IMR-90 (cell line): ENCODE measurements around the gene NUP98. TPM values are rescaled to one million over a fixed set of nuclear protein-coding genes. Genes with fewer than 3 reads are reported as not detected.

Experiments
- ATAC-seq: fragments of 200-7000 bp; cut with Tn5 transposase; 2 replicates; pipeline ENCODE4 v1.9.1; 2020; ENCODE audit warnings: low read depth, mild to moderate bottlenecking, moderate library complexity
- BruUV-seq: library from RNA; stranded (reverse); fragments of 400-500 nt; replicated peaks from 2 replicates; lab custom pipeline; 2021; lab: Mats Ljungman, UMichigan
- CTCF ChIA-PET: fragments of 300-600 bp; formaldehyde crosslinking; extraction: SDS; loops from one replicate; lab custom pipeline; 2021; ENCODE audit warnings: antibody characterized with exemption; lab: Yijun Ruan, JAX
- POLR2A ChIA-PET: fragments of 300-600 bp; sonication (Branson Sonifier 250); formaldehyde crosslinking; loops from one replicate; lab custom pipeline; 2022; ENCODE audit warnings: antibody characterized with exemption; ENCODE audit not compliant: unreplicated experiment; lab: Charles Lee
- DNase-seq: peaks from one replicate; pipeline ENCODE4 v3.0.0; 2013
- H2AFZ ChIP-seq: replicated peaks from 2 replicates; pipeline ENCODE3; 2013; ENCODE audit warnings: low read length, mild to moderate bottlenecking; ENCODE audit not compliant: poor library complexity
- H2AK5ac ChIP-seq: 2 replicates; pipeline ENCODE4 v1.6.1; 2013; ENCODE audit warnings: low read depth, low read length, inconsistent platforms
- H2AK9ac ChIP-seq: replicated peaks from 2 replicates; pipeline ENCODE3; 2013; ENCODE audit warnings: mild to moderate bottlenecking, low read depth, low read length, moderate library complexity; ENCODE audit not compliant: poor library complexity
- H2BK120ac ChIP-seq: 2 replicates; pipeline ENCODE4 v1.6.1; 2013; ENCODE audit warnings: low read depth, low read length, inconsistent platforms
- H2BK15ac ChIP-seq: 3 replicates; pipeline ENCODE4 v1.6.1; 2013; ENCODE audit warnings: low read depth, low read length, inconsistent platforms
- H2BK20ac ChIP-seq: 2 replicates; pipeline ENCODE4 v1.6.1; 2013; ENCODE audit warnings: low read depth, mild to moderate bottlenecking, inconsistent platforms, low read length, moderate library complexity
- H2BK5ac ChIP-seq: 2 replicates; pipeline ENCODE4 v1.6.1; 2013; ENCODE audit warnings: mild to moderate bottlenecking, low read depth, low read length, inconsistent platforms; ENCODE audit not compliant: poor library complexity, severe bottlenecking
- H3K14ac ChIP-seq: replicated peaks from 2 replicates; pipeline ENCODE4 v1.6.1; 2013; ENCODE audit warnings: low read depth, low read length, inconsistent platforms
- H3K18ac ChIP-seq: 2 replicates; pipeline ENCODE4 v1.6.1; 2013; ENCODE audit warnings: low read depth, low read length, control low read depth
- H3K23ac ChIP-seq: 2 replicates; pipeline ENCODE4 v1.6.1; 2013; ENCODE audit warnings: low read depth, low read length, inconsistent platforms
- H3K27ac ChIP-seq: 2 replicates; pipeline ENCODE4 v1.5.1; 2013; ENCODE audit warnings: mild to moderate bottlenecking, control low read depth, low read length; ENCODE audit not compliant: insufficient read depth
- H3K27me3 ChIP-seq: 2 replicates; pipeline ENCODE4 v1.6.1; 2013; ENCODE audit warnings: low read length; ENCODE audit not compliant: control insufficient read depth, insufficient read depth
- H3K36me3 ChIP-seq: 2 replicates; pipeline ENCODE4 v1.6.1; 2013; ENCODE audit warnings: low read length, mixed read lengths; ENCODE audit not compliant: control insufficient read depth, insufficient read depth
- H3K4ac ChIP-seq: 2 replicates; pipeline ENCODE4 v1.6.1; 2013; ENCODE audit warnings: low read depth, low read length, inconsistent platforms
- H3K4me1 ChIP-seq: 2 replicates; pipeline ENCODE4 v1.6.1; 2013; ENCODE audit warnings: low read length, mixed read lengths; ENCODE audit not compliant: control insufficient read depth, insufficient read depth
- H3K4me2 ChIP-seq: 2 replicates; pipeline ENCODE4 v1.6.1; 2013; ENCODE audit warnings: low read depth, mild to moderate bottlenecking, control low read depth, low read length, moderate library complexity
- H3K4me3 ChIP-seq: 2 replicates; pipeline ENCODE4 v1.5.1; 2013; ENCODE audit warnings: low read depth, mild to moderate bottlenecking, control low read depth, low read length, moderate library complexity; ENCODE audit not compliant: insufficient read depth
- H3K56ac ChIP-seq: 2 replicates; pipeline ENCODE4 v1.6.1; 2013; ENCODE audit warnings: low read length, inconsistent platforms; ENCODE audit not compliant: insufficient read depth; ENCODE audit errors: extremely low read depth
- H3K79me1 ChIP-seq, 2 experiments: 2 replicates each; pipeline ENCODE4 v1.6.1; 2013; ENCODE audit warnings: low read length in 2 of 2, inconsistent platforms in 1 of 2, low read depth in 1 of 2
- H3K9ac ChIP-seq: 2 replicates; pipeline ENCODE4 v1.6.1; 2013; ENCODE audit warnings: low read depth, low read length, control low read depth
- H3K9me1 ChIP-seq: 2 replicates; pipeline ENCODE4 v1.6.1; 2013; ENCODE audit warnings: low read length, inconsistent platforms; ENCODE audit not compliant: insufficient read depth
- H3K9me3 ChIP-seq: 2 replicates; pipeline ENCODE4 v1.6.1; 2013; ENCODE audit warnings: low read length; ENCODE audit not compliant: control insufficient read depth, insufficient read depth
- H4K20me1 ChIP-seq: 2 replicates; pipeline ENCODE4 v1.6.1; 2013; ENCODE audit warnings: low read length, inconsistent platforms; ENCODE audit not compliant: insufficient read depth
- H4K5ac ChIP-seq: 2 replicates; pipeline ENCODE4 v1.6.1; 2013; ENCODE audit warnings: mild to moderate bottlenecking, low read depth, low read length, control low read depth
- H4K8ac ChIP-seq, 2 experiments: 2 replicates each; pipeline ENCODE4 v1.6.1; 2013; ENCODE audit warnings: low read depth in 2 of 2, low read length in 2 of 2, control low read depth in 1 of 2, inconsistent platforms in 1 of 2
- H4K91ac ChIP-seq: 2 replicates; pipeline ENCODE4 v1.6.1; 2013; ENCODE audit warnings: low read depth, low read length, inconsistent platforms; ENCODE audit not compliant: insufficient read depth
- BHLHE40 ChIP-seq: fragments of 150-350 bp; IDR thresholded peaks from 2 replicates; pipeline ENCODE4 v1.6.1; 2016; ENCODE audit warnings: mild to moderate bottlenecking, low read depth, low read length
- CEBPB ChIP-seq: IDR thresholded peaks from 2 replicates; pipeline ENCODE4 v1.6.1; 2012; ENCODE audit warnings: low read depth, low read length, improper control_type of control experiment
- CHD1 ChIP-seq: IDR thresholded peaks from 2 replicates; pipeline ENCODE4 v1.6.1; 2012; ENCODE audit warnings: low read depth, low read length, improper control_type of control experiment
- CTCF ChIP-seq: conservative IDR thresholded peaks from 2 replicates; pipeline ENCODE4 v1.5.1; 2012; ENCODE audit warnings: mild to moderate bottlenecking, low read depth, low read length, improper control_type of control experiment
- ELK1 ChIP-seq: fragments of 150-350 bp; IDR thresholded peaks from 2 replicates; pipeline ENCODE4 v1.6.1; 2016; ENCODE audit warnings: low read depth, mild to moderate bottlenecking, low read length, moderate library complexity, borderline replicate concordance
- FOS ChIP-seq: fragments of 150-350 bp; IDR thresholded peaks from 2 replicates; pipeline ENCODE4 v1.6.1; 2016; ENCODE audit warnings: low read depth, low read length
- MAFK ChIP-seq: IDR thresholded peaks from 2 replicates; pipeline ENCODE4 v1.6.1; 2012; ENCODE audit warnings: low read depth, low read length, improper control_type of control experiment
- MAZ ChIP-seq: IDR thresholded peaks from 2 replicates; pipeline ENCODE4 v1.6.1; 2012; ENCODE audit warnings: low read depth, mild to moderate bottlenecking, low read length, improper control_type of control experiment, moderate library complexity, borderline replicate concordance
- MXI1 ChIP-seq: IDR thresholded peaks from 2 replicates; pipeline ENCODE4 v1.6.1; 2012; ENCODE audit warnings: low read depth, mild to moderate bottlenecking, low read length, moderate library complexity, borderline replicate concordance
- NFE2L2 ChIP-seq: fragments of 150-350 bp; IDR thresholded peaks from 2 replicates; pipeline ENCODE4 v1.6.1; 2016; ENCODE audit warnings: low read depth, mild to moderate bottlenecking, low read length
- POLR2A ChIP-seq: IDR thresholded peaks from 2 replicates; pipeline ENCODE4 v1.6.1; 2012; ENCODE audit warnings: mild to moderate bottlenecking, low read depth, low read length
- RAD21 ChIP-seq: IDR thresholded peaks from 2 replicates; pipeline ENCODE4 v1.6.1; 2012; ENCODE audit warnings: low read length, improper control_type of control experiment
- RCOR1 ChIP-seq: IDR thresholded peaks from 2 replicates; pipeline ENCODE4 v1.6.1; 2012; ENCODE audit warnings: mild to moderate bottlenecking, low read length, improper control_type of control experiment; ENCODE audit not compliant: insufficient replicate concordance
- RFX5 ChIP-seq: IDR thresholded peaks from 2 replicates; pipeline ENCODE4 v1.8.0; 2012; ENCODE audit warnings: low read depth, mild to moderate bottlenecking, low read length, moderate library complexity
- SMC3 ChIP-seq: fragments of 150-350 bp; IDR thresholded peaks from 2 replicates; pipeline ENCODE4 v1.6.1; 2016; ENCODE audit warnings: low read depth, mild to moderate bottlenecking, antibody characterized with exemption, low read length, moderate library complexity
- USF2 ChIP-seq: fragments of 150-350 bp; IDR thresholded peaks from 2 replicates; pipeline ENCODE4 v1.6.1; 2017; ENCODE audit warnings: mild to moderate bottlenecking, antibody characterized with exemption, low read length, low read depth
- WGBS, 2 experiments: methylation state at CpG; one replicate each; pipeline versions ENCODE4 v1.1.5 to v1.1.7; 2013; ENCODE audit warnings: missing lambda C conversion rate in 2 of 2; ENCODE audit not compliant: insufficient read length in 1 of 2; ENCODE audit errors: extremely low coverage in 2 of 2; 5-methylcytosine and 5-hydroxymethylcytosine counted together
- dilution Hi-C: fragments of 300-500 bp; cut with HindIII; formaldehyde crosslinking; loops from one replicate; pipeline ENCODE4 v1.14.3; 2018; ENCODE audit warnings: low sequenced_read_pairs; ENCODE audit not compliant: unreplicated experiment
- in situ Hi-C: fragments of 300-500 bp; cut with MboI; formaldehyde crosslinking; loops from 3 replicates; pipeline ENCODE4 v1.14.3; 2019; ENCODE audit warnings: low sequenced_read_pairs, inconsistent platforms, mixed read lengths
- intact Hi-C: fragments of 100-400 bp; cut with micrococcal nuclease; formaldehyde crosslinking; loops from 2 replicates; pipeline ENCODE4 v1.10.0; 2022
- polyA plus RNA-seq, 3 experiments: library from polyadenylated mRNA; depleted of rRNA; stranded (reverse); fragments of >200 nt; gene quantifications; 2 replicates each; pipeline ENCODE4 v1.2.3, GENCODE V29; 2012; ENCODE audit warnings: low replicate concordance in 1 of 3
- total RNA-seq: library from RNA; depleted of rRNA; stranded (reverse); fragments of >200 nt; gene quantifications from 2 replicates; pipeline ENCODE4 v1.2.3, GENCODE V29; 2012

Gene NUP98
- total and polyA plus RNA-seq, 2 of the 4 experiments (the other 2 are of a cell fraction), result 103 to 138 TPM

DNA sequence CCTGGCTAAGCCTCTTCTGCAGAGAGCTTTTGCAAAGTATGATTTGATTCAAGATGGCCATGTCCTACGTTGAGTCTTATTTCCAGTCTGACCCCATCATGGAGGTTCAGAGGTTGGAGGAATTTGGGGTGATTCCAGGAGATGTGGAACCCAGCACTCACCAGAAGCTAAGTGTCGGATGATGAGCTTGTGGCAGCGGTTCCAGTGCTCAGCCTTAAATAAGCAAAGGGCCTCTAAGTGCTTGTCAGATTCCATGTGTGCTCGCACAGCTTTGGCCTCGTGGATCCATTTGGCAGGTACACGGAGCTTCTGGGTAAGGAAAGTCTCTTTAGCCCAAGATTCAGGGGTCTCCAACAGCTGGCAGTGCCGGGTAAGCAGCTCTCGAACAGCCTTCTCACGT, 114.3 kb downstream of the NUP98 start:
- no peak for ATAC-seq
- no peak overlapping the region for H4K8ac ChIP-seq
- no peak overlapping the region for H3K9ac ChIP-seq
- no peaks in the 10 kb centered on the region for H3K27me3 ChIP-seq
- 0 out of 2 replicates have a peak, but pooled peaks cover 2% of the 10 kb centered on the region for H4K20me1 ChIP-seq
- no TSS peak for BruUV-seq
- H4K5ac ChIP-seq, result no peak overlapping the region
- no peak overlapping the region for H2AFZ ChIP-seq
- in situ Hi-C loops, result no loop called here
- H2BK15ac ChIP-seq, result no peak overlapping the region
- no peak overlapping the region for H3K27ac ChIP-seq
- no peak overlapping the region for H2AK9ac ChIP-seq
- H3K23ac ChIP-seq, result no peak overlapping the region
- peaks cover 3% of the 10 kb centered on the region; the same call in 1 of the 2 replicates for H3K4me1 ChIP-seq
- no peak overlapping the region for H2BK5ac ChIP-seq
- no peak overlapping the region for H4K91ac ChIP-seq
- H2BK20ac ChIP-seq, result no peak overlapping the region
- H3K14ac ChIP-seq, result no peak overlapping the region
- H3K4me3 ChIP-seq, result no peak overlapping the region
- H3K79me1 ChIP-seq, result peaks cover 9 to 17% of the 10 kb centered on the region in 2 experiments; a peak in 3 of 4 replicates
- DNase-seq, result no peak
- H3K9me3 ChIP-seq, result no peaks in the 10 kb centered on the region
- TF ChIP-seq MXI1 (no peak), RFX5 (no peak), RCOR1 (no peak), NFE2L2 (no peak), BHLHE40 (no peak), MAZ (no peak), POLR2A (no peak), CHD1 (no peak), RAD21 (no peak), FOS (no peak), CEBPB (no peak), CTCF (no peak), ELK1 (no peak), USF2 (no peak), MAFK (no peak), SMC3 (no peak)
- dilution Hi-C loops, result no loop called here
- ChIA-PET CTCF (interaction anchor here (0.9 to 1.1 kb wide), 2 partner anchors 17 to 79 kb away, joined by 3 to 9 read pairs; no protein-coding TSS in a partner anchor), POLR2A (no interaction called here)
- peaks cover 4% of the 10 kb centered on the region for H3K9me1 ChIP-seq
- H3K18ac ChIP-seq, result no peak overlapping the region
- 100% methylated on average over 4 of the region's 9 CpGs; no CpG with 5 or more reads in 1 of the 2 experiments for WGBS, 2 experiments
- no peak overlapping the region for H3K4ac ChIP-seq
- H2AK5ac ChIP-seq, result no peak overlapping the region
- intact Hi-C loops, result no loop called here
- H3K4me2 ChIP-seq, result no peak overlapping the region
- H3K36me3 ChIP-seq, result peaks cover 63% of the 10 kb centered on the region
- no peak overlapping the region for H2BK120ac ChIP-seq
- H3K56ac ChIP-seq, result no peak overlapping the region
